ENCODE data around the gene FIGN.

- TF ChIP-seq SUZ12 (IDR thresholded peaks at IDR 0.05; ENCODE audit: extremely low read depth, insufficient read depth, insufficient read length) = no peak
- no peak for TF ChIP-seq ZNF274 (IDR thresholded peaks at IDR 0.05; ENCODE audit: low read depth, low read length)
Observed at GRCh38 chr2:163767097-163767496, 31.3 kb upstream of the FIGN start.

Measured in NT2/D1 (cell line).